ENCODE measurements around the gene KRT13. TPM values are rescaled to one million over a fixed set of nuclear protein-coding genes. Genes with fewer than 3 reads are reported as not detected.

KRT13 gene
- total RNA-seq, 1 experiment from 2014 or later: not detected

DNA sequence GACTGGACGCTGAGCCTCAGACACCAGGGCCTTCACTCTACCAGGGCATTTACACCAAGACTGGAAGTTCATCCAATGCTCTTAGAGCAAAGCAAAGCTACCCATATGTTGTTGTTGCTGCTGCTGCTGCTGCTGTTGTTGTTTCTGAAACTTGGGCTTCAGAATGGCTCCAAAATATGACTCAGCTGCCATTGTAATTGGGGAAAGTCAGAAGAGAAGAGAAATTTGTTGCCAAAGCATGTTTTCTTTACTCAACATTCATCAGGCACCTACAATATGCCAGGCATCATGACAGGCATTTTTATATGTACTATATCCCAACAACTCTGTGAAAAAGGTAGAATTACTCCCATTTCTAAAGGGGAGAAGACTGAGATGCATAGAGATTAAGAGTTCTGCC lies 50.2 kb downstream of the KRT13 start:
- intact Hi-C loops (cut with micrococcal nuclease; ENCODE audit: unreplicated experiment): no loop called here
- CTCF ChIA-PET: no interaction called here

DNA sequence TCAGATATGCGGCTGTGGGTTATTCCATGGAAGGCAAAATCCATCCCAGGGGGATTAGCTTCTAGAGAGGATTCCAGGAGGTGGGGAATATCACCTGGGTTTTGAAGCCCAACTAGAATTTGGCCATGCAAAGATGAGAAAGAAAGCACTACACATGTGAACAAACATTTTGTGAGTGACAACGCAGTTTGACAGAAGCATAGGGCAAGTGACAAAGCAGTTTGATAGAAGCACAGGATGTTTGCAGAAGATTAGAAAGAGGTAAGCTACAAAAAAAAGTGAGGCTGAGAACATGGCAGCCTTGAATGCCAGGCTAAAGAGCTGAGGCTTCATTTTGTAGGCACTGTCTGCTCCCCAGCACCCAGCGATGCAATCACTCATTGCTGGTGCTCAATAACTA lies 52.3 kb downstream of the KRT13 start:
- no peak for DNase-seq (ENCODE audit: low spot score)
- ChIA-PET CTCF (no interaction called here), POLR2A (ENCODE audit: low non-redundant PET) (no interaction called here)
- TF ChIP-seq EZH2 (IDR thresholded peaks at IDR 0.05; ENCODE audit: borderline replicate concordance, low read depth, low read length, poor library complexity, severe bottlenecking): no peak
- TF ChIP-seq, protein P1, sequence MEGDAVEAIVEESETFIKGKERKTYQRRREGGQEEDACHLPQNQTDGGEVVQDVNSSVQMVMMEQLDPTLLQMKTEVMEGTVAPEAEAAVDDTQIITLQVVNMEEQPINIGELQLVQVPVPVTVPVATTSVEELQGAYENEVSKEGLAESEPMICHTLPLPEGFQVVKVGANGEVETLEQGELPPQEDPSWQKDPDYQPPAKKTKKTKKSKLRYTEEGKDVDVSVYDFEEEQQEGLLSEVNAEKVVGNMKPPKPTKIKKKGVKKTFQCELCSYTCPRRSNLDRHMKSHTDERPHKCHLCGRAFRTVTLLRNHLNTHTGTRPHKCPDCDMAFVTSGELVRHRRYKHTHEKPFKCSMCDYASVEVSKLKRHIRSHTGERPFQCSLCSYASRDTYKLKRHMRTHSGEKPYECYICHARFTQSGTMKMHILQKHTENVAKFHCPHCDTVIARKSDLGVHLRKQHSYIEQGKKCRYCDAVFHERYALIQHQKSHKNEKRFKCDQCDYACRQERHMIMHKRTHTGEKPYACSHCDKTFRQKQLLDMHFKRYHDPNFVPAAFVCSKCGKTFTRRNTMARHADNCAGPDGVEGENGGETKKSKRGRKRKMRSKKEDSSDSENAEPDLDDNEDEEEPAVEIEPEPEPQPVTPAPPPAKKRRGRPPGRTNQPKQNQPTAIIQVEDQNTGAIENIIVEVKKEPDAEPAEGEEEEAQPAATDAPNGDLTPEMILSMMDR (conservative IDR thresholded peaks at IDR 0.05; ENCODE audit: low read depth, low read length): no peak
- H3K9me3 ChIP-seq (ENCODE audit: low read depth, low read length, poor library complexity, severe bottlenecking): no peaks in the 10 kb centered on the region
- BruUV-seq (replicated peaks): no TSS peak
- H3K27ac ChIP-seq (ENCODE audit: low read depth, low read length, poor library complexity, severe bottlenecking): no peak overlapping the region
- intact Hi-C loops (cut with micrococcal nuclease; ENCODE audit: unreplicated experiment): no loop called here
- H3K4me1 ChIP-seq (ENCODE audit: insufficient read depth, low read length, poor library complexity, severe bottlenecking): no peaks in the 10 kb centered on the region
- H3K27me3 ChIP-seq (replicated peaks; ENCODE audit: insufficient read depth, low read depth, low read length, poor library complexity): no peaks in the 10 kb centered on the region
- no peaks in the 10 kb centered on the region for H3K36me3 ChIP-seq (ENCODE audit: insufficient read depth, low read length, poor library complexity, severe bottlenecking)
- H3K4me3 ChIP-seq (ENCODE audit: low read depth, low read length, poor library complexity, severe bottlenecking): no peak overlapping the region

More for the DNA sequence above, 50.2 kb downstream of the KRT13 start:
- POLR2A ChIA-PET (ENCODE audit: low non-redundant PET): no interaction called here
- Histone ChIP-seq H3K27ac (ENCODE audit: low read depth, low read length, poor library complexity, severe bottlenecking) (no peak overlapping the region), H3K36me3 (ENCODE audit: insufficient read depth, low read length, poor library complexity, severe bottlenecking) (no peaks in the 10 kb centered on the region), H3K4me3 (ENCODE audit: low read depth, low read length, poor library complexity, severe bottlenecking) (no peak overlapping the region), H3K9me3 (ENCODE audit: low read depth, low read length, poor library complexity, severe bottlenecking) (no peaks in the 10 kb centered on the region), H3K27me3 (replicated peaks; ENCODE audit: insufficient read depth, low read depth, low read length, poor library complexity) (no peaks in the 10 kb centered on the region), H3K4me1 (ENCODE audit: insufficient read depth, low read length, poor library complexity, severe bottlenecking) (no peaks in the 10 kb centered on the region)
- no TSS peak for BruUV-seq (replicated peaks)
- no peak for DNase-seq (ENCODE audit: low spot score)
- TF ChIP-seq EZH2 (IDR thresholded peaks at IDR 0.05; ENCODE audit: borderline replicate concordance, low read depth, low read length, poor library complexity, severe bottlenecking): no peak
- TF ChIP-seq, protein P1 (conservative IDR thresholded peaks at IDR 0.05; ENCODE audit: low read depth, low read length): no peak

DNA sequence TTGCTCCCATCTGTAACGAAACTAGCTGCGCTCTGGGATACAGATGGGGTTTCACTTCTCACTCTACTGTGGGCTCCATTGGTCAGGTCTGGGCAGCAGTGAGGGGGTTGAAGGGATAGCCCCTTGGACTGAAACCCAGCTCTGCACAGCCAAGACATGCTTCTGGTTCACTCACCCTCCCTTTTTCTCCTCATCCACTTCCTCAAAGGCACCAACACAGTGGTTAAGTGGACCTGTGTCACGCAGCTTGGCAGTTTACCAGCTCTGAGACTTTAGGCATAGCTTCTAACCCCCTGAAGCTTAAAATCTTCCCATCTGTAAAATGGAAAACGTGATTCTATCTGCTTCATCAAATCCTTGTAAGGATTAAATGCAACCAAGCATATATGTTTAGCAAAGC lies 53.1 kb downstream of the KRT13 start:
- Histone ChIP-seq H3K4me1 (ENCODE audit: insufficient read depth, low read length, poor library complexity, severe bottlenecking) (no peaks in the 10 kb centered on the region), H3K27me3 (replicated peaks; ENCODE audit: insufficient read depth, low read depth, low read length, poor library complexity) (no peaks in the 10 kb centered on the region), H3K4me3 (ENCODE audit: low read depth, low read length, poor library complexity, severe bottlenecking) (no peak overlapping the region), H3K27ac (ENCODE audit: low read depth, low read length, poor library complexity, severe bottlenecking) (no peak overlapping the region), H3K9me3 (ENCODE audit: low read depth, low read length, poor library complexity, severe bottlenecking) (no peaks in the 10 kb centered on the region), H3K36me3 (ENCODE audit: insufficient read depth, low read length, poor library complexity, severe bottlenecking) (no peaks in the 10 kb centered on the region)
- TF ChIP-seq, protein P1 (conservative IDR thresholded peaks at IDR 0.05; ENCODE audit: low read depth, low read length): no peak
- no TSS peak for BruUV-seq (replicated peaks)
- intact Hi-C loops (cut with micrococcal nuclease; ENCODE audit: unreplicated experiment): no loop called here
- ChIA-PET CTCF (interaction anchor here (0.6 kb wide), 1 partner anchor 244 kb away, joined by 4 read pairs; no protein-coding TSS in a partner anchor), POLR2A (ENCODE audit: low non-redundant PET) (no interaction called here)
- DNase-seq (ENCODE audit: low spot score): no peak

Data from A673 (cell line).